HCT116 (cell line): ENCODE results near the gene MEN1.

Experiments used
- POLR2A ChIP-seq: IDR thresholded peaks from 2 replicates; pipeline ENCODE4 v1.7.0; 2011; ENCODE audit warnings: borderline replicate concordance; ENCODE audit not compliant: insufficient read depth, insufficient read length; ENCODE audit errors: extremely low read depth
- TF ChIP-seq, protein P1 (sequence below), 3 experiments: fragments of 200-600 bp in 1 of 3; sonication (generic) in 1 of 3; IDR thresholded peaks in 2 of 3; conservative IDR thresholded peaks in 1 of 3; 2 replicates each; pipeline ENCODE4 v1.5.1; 2012 to 2017; ENCODE audit warnings: low read depth in 2 of 3, low read length in 2 of 3, antibody characterized with exemption in 1 of 3, borderline replicate concordance in 1 of 3, control low read depth in 1 of 3, mild to moderate bottlenecking in 1 of 3, mixed read lengths in 1 of 3, mixed run types in 1 of 3, moderate library complexity in 1 of 3; ENCODE audit not compliant: insufficient read depth in 1 of 3

DNA sequence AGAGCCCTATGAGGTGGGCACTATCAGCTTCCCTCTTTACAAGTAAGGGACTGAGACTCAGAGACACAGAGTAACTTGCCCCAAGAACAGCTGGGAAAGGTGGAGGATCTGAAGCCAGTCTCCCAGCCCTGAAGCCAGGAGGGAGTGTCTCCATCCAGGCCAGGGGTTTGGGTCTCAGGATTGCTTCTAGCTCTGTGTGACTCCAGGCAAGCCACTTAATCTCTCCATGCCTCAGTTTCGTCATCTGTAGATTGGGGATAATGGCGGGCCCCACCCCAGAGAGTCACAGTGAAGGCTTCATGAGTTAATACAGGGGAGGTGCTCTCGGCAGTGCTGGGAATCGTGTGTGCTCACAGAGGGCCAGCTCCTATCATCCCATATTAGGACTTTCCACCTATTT is 17.9 kb downstream of the MEN1 start:
- TF ChIP-seq, protein P1, sequence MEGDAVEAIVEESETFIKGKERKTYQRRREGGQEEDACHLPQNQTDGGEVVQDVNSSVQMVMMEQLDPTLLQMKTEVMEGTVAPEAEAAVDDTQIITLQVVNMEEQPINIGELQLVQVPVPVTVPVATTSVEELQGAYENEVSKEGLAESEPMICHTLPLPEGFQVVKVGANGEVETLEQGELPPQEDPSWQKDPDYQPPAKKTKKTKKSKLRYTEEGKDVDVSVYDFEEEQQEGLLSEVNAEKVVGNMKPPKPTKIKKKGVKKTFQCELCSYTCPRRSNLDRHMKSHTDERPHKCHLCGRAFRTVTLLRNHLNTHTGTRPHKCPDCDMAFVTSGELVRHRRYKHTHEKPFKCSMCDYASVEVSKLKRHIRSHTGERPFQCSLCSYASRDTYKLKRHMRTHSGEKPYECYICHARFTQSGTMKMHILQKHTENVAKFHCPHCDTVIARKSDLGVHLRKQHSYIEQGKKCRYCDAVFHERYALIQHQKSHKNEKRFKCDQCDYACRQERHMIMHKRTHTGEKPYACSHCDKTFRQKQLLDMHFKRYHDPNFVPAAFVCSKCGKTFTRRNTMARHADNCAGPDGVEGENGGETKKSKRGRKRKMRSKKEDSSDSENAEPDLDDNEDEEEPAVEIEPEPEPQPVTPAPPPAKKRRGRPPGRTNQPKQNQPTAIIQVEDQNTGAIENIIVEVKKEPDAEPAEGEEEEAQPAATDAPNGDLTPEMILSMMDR (IDR thresholded peaks at IDR 0.05 in 2 of 3, conservative IDR thresholded peaks at IDR 0.05 in 1 of 3; ENCODE audit: borderline replicate concordance in 1 of 3, insufficient read depth in 1 of 3, low read depth in 2 of 3, low read length in 2 of 3): no peak
- TF ChIP-seq POLR2A: no peak
